Measurements from ENCODE around the gene PRDM16. TPM values are rescaled to one million over a fixed set of nuclear protein-coding genes. Genes with fewer than 3 reads are reported as not detected.

PRDM16 gene
- total and polyA plus RNA-seq, 2 of the 13 experiments (the other 11 are each of a cell fraction or from before 2014, with no cell fraction given), result 0.15 to 0.81 TPM

DNA sequence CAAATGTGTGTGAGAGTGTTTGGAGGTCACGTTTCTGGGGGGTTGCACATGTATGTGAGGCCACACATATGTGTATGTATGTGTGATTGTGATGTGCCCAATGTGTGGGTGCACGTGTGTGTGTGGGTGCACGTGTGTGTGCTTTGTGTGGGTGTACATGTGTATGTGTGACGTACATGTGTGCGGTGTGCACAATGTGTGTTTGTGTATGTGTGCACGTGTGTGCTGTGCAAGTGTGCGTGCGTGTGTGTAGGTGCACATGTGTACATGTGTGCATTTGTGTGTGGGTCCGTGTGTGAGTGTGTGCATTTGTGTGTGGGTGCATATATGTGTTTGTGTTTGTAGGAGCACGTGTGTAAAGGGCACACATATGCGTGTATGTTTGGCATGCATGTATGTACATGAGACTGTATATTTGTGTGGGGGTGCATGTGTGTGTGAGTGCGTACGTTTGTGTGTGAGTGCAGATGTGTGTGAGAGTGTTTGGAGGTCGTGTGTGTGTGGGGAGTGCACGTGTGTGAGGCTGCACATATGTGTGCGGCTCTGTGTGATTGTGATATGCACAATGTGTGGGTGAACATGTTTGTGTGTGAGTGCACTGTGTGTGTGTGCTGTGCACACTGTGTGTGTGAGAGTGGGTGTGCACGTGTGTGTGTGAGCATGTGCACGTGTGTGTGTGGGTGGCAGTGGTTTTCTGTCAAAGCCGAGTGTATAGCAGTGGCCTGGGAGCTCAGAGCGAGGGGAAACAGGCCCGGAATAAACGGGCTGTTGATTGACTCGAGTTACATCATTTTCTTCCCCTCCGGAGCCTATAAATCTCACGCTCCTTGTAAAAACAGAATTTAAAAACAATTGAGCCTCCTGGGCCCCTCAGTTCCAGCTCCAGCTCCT is 252.8 kb downstream of the PRDM16 start (continued):
- TF ChIP-seq, protein P1, sequence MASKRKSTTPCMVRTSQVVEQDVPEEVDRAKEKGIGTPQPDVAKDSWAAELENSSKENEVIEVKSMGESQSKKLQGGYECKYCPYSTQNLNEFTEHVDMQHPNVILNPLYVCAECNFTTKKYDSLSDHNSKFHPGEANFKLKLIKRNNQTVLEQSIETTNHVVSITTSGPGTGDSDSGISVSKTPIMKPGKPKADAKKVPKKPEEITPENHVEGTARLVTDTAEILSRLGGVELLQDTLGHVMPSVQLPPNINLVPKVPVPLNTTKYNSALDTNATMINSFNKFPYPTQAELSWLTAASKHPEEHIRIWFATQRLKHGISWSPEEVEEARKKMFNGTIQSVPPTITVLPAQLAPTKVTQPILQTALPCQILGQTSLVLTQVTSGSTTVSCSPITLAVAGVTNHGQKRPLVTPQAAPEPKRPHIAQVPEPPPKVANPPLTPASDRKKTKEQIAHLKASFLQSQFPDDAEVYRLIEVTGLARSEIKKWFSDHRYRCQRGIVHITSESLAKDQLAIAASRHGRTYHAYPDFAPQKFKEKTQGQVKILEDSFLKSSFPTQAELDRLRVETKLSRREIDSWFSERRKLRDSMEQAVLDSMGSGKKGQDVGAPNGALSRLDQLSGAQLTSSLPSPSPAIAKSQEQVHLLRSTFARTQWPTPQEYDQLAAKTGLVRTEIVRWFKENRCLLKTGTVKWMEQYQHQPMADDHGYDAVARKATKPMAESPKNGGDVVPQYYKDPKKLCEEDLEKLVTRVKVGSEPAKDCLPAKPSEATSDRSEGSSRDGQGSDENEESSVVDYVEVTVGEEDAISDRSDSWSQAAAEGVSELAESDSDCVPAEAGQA (IDR thresholded peaks at IDR 0.05; ENCODE audit: low read depth), result no peak
- TF ChIP-seq, protein P1 (CRISPR knock-in tag; IDR thresholded peaks at IDR 0.05; ENCODE audit: borderline replicate concordance), result no peak
- TF ChIP-seq SNAI1 (CRISPR knock-in tag; IDR thresholded peaks at IDR 0.05; ENCODE audit: borderline replicate concordance) (no peak), RBM39 (IDR thresholded peaks at IDR 0.05; ENCODE audit: low read depth, low read length, poor library complexity, severe bottlenecking) (no peak), FOXA1 (IDR thresholded peaks at IDR 0.05) (no peak; the same call in 1 of the 2 replicates), FOXA1 (CRISPR knock-in tag; IDR thresholded peaks at IDR 0.05) (no peak), ZNF333 (CRISPR knock-in tag; IDR thresholded peaks at IDR 0.05; ENCODE audit: borderline replicate concordance) (no peak), HNRNPLL (IDR thresholded peaks at IDR 0.05; ENCODE audit: low read depth, low read length, poor library complexity, severe bottlenecking) (no peak), ZNF430 (CRISPR knock-in tag; IDR thresholded peaks at IDR 0.05) (no peak), SAP130 (CRISPR knock-in tag; IDR thresholded peaks at IDR 0.05; ENCODE audit: low read depth) (0 out of 2 replicates have a peak, but pooled peaks have one; percentile 17), SKI (IDR thresholded peaks at IDR 0.05; ENCODE audit: partially characterized antibody) (no peak), ZNF331 (CRISPR knock-in tag; IDR thresholded peaks at IDR 0.05) (no peak), ZNF253 (CRISPR knock-in tag; IDR thresholded peaks at IDR 0.05; ENCODE audit: borderline replicate concordance) (no peak), NFATC3 (CRISPR knock-in tag; IDR thresholded peaks at IDR 0.05) (no peak), ZNF605 (CRISPR knock-in tag; IDR thresholded peaks at IDR 0.05) (no peak; the same call in 1 of the 2 replicates), MTF2 (CRISPR knock-in tag; IDR thresholded peaks at IDR 0.05; ENCODE audit: borderline replicate concordance) (no peak), PAF1 (CRISPR knock-in tag; IDR thresholded peaks at IDR 0.05) (no peak), ZNF414 (CRISPR knock-in tag; IDR thresholded peaks at IDR 0.05) (no peak)
- TF ChIP-seq, protein P2, sequence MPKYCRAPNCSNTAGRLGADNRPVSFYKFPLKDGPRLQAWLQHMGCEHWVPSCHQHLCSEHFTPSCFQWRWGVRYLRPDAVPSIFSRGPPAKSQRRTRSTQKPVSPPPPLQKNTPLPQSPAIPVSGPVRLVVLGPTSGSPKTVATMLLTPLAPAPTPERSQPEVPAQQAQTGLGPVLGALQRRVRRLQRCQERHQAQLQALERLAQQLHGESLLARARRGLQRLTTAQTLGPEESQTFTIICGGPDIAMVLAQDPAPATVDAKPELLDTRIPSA (CRISPR knock-in tag; IDR thresholded peaks at IDR 0.05; ENCODE audit: borderline replicate concordance), result no peak
- TF ChIP-seq, protein P3, sequence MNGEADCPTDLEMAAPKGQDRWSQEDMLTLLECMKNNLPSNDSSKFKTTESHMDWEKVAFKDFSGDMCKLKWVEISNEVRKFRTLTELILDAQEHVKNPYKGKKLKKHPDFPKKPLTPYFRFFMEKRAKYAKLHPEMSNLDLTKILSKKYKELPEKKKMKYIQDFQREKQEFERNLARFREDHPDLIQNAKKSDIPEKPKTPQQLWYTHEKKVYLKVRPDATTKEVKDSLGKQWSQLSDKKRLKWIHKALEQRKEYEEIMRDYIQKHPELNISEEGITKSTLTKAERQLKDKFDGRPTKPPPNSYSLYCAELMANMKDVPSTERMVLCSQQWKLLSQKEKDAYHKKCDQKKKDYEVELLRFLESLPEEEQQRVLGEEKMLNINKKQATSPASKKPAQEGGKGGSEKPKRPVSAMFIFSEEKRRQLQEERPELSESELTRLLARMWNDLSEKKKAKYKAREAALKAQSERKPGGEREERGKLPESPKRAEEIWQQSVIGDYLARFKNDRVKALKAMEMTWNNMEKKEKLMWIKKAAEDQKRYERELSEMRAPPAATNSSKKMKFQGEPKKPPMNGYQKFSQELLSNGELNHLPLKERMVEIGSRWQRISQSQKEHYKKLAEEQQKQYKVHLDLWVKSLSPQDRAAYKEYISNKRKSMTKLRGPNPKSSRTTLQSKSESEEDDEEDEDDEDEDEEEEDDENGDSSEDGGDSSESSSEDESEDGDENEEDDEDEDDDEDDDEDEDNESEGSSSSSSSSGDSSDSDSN (CRISPR knock-in tag; IDR thresholded peaks at IDR 0.05), result peak; percentile 35; the same call in 1 of the 2 replicates
